Gastrocnemius medialis (tissue), 4 donors: Measurements from ENCODE around the gene PLCG2. TPM values are rescaled to one million over a fixed set of nuclear protein-coding genes. Genes with fewer than 3 reads are reported as not detected.

Source experiments
- ATAC-seq, 2 donors: fragments of 150-250 bp; one replicate each; pipeline ENCODE4 v1.9.1; 2016
- DNase-seq, 2 donors: peaks; one replicate each; pipeline ENCODE4 v3.0.0-alpha.2; 2019
- H3K27ac ChIP-seq, 4 donors: fragments of 200-600 bp; sonication (generic); 1 replicate in 1 of 4; 2 replicates in 3 of 4; pipeline ENCODE4 v1.5.1; 2016 to 2018; ENCODE audit warnings: mild to moderate bottlenecking in 2 of 4, moderate library complexity in 1 of 4
- H3K27me3 ChIP-seq, 3 donors: fragments of 200-600 bp; sonication (generic) in 2 of 3; 1 replicate in 1 of 3; 2 replicates in 2 of 3; pipeline versions ENCODE4 v1.5.1 to v1.6.0; 2016 to 2019; ENCODE audit warnings: mild to moderate bottlenecking in 1 of 3, moderate library complexity in 1 of 3
- H3K36me3 ChIP-seq, 2 donors: fragments of 200-600 bp; sonication (generic) in 1 of 2; one replicate each; pipeline ENCODE4 v1.5.1; 2017 to 2018
- H3K4me1 ChIP-seq, 2 donors: fragments of 200-600 bp; sonication (generic) in 1 of 2; one replicate each; pipeline ENCODE4 v1.5.1; 2016 to 2017; ENCODE audit warnings: mild to moderate bottlenecking in 2 of 2
- H3K4me3 ChIP-seq, 4 donors: fragments of 200-600 bp; sonication (generic) in 3 of 4; 1 replicate in 1 of 4; 2 replicates in 3 of 4; pipeline ENCODE4 v1.5.1; 2016 to 2019; ENCODE audit warnings: mild to moderate bottlenecking in 2 of 4
- H3K9me3 ChIP-seq, 3 donors: fragments of 200-600 bp; sonication (generic) in 2 of 3; 1 replicate in 1 of 3; 2 replicates in 2 of 3; pipeline ENCODE4 v1.5.1; 2016 to 2019
- POLR2A ChIP-seq, 2 donors: fragments of 450-650 bp; IDR thresholded peaks; one replicate each; pipeline ENCODE4 v1.6.1; 2017; ENCODE audit warnings: antibody characterized with exemption in 2 of 2, mild to moderate bottlenecking in 2 of 2, moderate library complexity in 2 of 2
- in situ Hi-C, 4 donors: fragments of 200-750 bp; cut with MboI; loops; one replicate each; pipeline versions ENCODE4 v1.15.0 to v1.8.0; 2017; ENCODE audit warnings: low sequenced_read_pairs in 4 of 4
- intact Hi-C: fragments of 100-400 bp; cut with DNase I; formaldehyde crosslinking; loops from one replicate; pipeline ENCODE4 v1.15.1; 2023; ENCODE audit warnings: low total_unique reads
- total RNA-seq, 4 donors: library from RNA; depleted of rRNA; stranded (reverse); fragments of >200 nt; gene quantifications; one replicate each; pipeline versions ENCODE4 v1.1.0 to v1.2.3, GENCODE V29; 2016
- TF ChIP-seq, protein P1 (sequence below), 5 experiments: fragments of 450-650 bp in 3 of 5; fragments of 200-600 bp in 2 of 5; sonication (generic) in 2 of 5; IDR thresholded peaks in 4 of 5; conservative IDR thresholded peaks in 1 of 5; 1 replicate in 4 of 5; 2 replicates in 1 of 5; pipeline ENCODE4 v1.5.1; 2016 to 2019; ENCODE audit warnings: antibody characterized with exemption in 5 of 5, mild to moderate bottlenecking in 3 of 5, moderate library complexity in 3 of 5

PLCG2 gene
- total RNA-seq, 4 donors from 2014 or later, result 1.8 to 3.0 (median 2.1) TPM

DNA sequence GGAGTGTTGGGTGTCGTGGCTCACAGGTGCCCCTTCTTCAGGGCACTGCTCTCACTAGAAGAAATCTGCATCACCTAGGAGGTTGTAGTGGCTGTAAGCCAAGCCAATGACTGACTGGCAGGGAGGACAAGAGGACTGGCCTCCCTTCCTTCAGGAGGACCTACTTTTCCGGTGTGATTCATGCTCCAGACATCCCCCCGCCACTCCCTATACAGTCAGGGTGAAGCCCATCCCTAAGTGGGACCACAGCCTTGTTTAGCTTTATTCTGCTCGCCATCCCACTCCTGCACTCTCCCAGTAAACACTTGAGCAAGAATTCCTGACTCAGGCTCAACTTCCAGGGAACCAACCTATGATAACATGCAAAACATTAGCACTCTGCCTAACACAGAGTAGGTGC is 67.0 kb downstream of the PLCG2 start:
- TF ChIP-seq, protein P1, sequence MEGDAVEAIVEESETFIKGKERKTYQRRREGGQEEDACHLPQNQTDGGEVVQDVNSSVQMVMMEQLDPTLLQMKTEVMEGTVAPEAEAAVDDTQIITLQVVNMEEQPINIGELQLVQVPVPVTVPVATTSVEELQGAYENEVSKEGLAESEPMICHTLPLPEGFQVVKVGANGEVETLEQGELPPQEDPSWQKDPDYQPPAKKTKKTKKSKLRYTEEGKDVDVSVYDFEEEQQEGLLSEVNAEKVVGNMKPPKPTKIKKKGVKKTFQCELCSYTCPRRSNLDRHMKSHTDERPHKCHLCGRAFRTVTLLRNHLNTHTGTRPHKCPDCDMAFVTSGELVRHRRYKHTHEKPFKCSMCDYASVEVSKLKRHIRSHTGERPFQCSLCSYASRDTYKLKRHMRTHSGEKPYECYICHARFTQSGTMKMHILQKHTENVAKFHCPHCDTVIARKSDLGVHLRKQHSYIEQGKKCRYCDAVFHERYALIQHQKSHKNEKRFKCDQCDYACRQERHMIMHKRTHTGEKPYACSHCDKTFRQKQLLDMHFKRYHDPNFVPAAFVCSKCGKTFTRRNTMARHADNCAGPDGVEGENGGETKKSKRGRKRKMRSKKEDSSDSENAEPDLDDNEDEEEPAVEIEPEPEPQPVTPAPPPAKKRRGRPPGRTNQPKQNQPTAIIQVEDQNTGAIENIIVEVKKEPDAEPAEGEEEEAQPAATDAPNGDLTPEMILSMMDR (IDR thresholded peaks at IDR 0.05 in 4 of 5, conservative IDR thresholded peaks at IDR 0.05 in 1 of 5), result no peak
- TF ChIP-seq POLR2A (IDR thresholded peaks at IDR 0.05), result no peak

GRCh38 chr16:81848306-81848853 is 69.3 kb downstream of the PLCG2 start:
- TF ChIP-seq, protein P1 (IDR thresholded peaks at IDR 0.05 in 4 of 5, conservative IDR thresholded peaks at IDR 0.05 in 1 of 5), result no peak
- TF ChIP-seq POLR2A (IDR thresholded peaks at IDR 0.05), result no peak
- in situ Hi-C loops (no loop called here), intact Hi-C loops (no loop called here)
- ATAC-seq, result no peak
- Histone ChIP-seq H3K4me1 (no peaks in the 10 kb centered on the region), H3K4me3 (no peak overlapping the region), H3K27me3 (no peaks in the 10 kb centered on the region), H3K9me3 (no peaks in the 10 kb centered on the region), H3K36me3 (no peaks in the 10 kb centered on the region), H3K27ac (no peak overlapping the region)
- no peak for DNase-seq

More for the DNA sequence above, 67.0 kb downstream of the PLCG2 start:
- ATAC-seq (no peak), DNase-seq (no peak)
- Histone ChIP-seq H3K27ac (no peak overlapping the region), H3K36me3 (no peaks in the 10 kb centered on the region), H3K4me1 (no peaks in the 10 kb centered on the region), H3K9me3 (no peaks in the 10 kb centered on the region), H3K4me3 (no peak overlapping the region), H3K27me3 (no peaks in the 10 kb centered on the region)
- in situ Hi-C loops, result no loop called here
- intact Hi-C loops, result no loop called here

DNA sequence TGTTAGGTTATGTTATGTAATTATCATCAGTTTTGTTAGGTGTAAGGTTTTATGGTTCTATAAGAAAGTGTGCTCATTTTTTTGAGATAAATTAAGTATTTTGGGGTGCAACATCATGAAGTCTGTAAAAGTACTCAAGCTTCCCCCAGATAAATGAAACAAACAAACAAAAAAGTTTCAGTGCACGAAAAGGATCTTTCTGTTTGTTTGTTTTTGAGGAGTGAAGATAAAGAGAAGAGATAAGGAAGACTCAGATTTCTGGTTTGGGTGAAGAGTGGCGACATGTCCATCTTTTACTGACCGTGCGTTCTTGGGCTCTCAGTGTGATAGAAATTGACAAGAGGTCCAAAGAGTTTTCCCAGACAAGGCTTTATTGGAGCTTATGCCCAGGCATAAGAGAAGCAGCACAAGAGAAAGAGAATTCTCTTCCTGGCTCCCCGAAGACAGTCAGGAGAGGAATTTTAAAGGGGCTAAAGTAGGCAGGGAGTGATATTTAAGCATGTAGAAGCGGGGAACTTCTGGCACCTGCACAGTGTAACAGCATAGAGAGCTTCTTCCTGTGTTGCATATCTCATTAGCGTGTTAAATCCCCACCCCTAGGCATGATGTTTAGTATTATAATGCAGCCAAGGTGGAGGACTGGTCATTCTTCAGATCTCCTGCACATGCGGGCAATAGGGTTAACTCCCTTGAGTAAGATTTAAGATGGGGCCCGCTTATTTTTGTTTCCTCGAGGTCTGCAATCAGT is 71.3 kb downstream of the PLCG2 start:
- H3K4me3 ChIP-seq, result no peak overlapping the region
- H3K27me3 ChIP-seq, result no peaks in the 10 kb centered on the region
- in situ Hi-C loops, result loop anchor here in 1 of 4 donors (10.0 kb wide), 1 partner anchor 56 kb away; no protein-coding TSS in a partner anchor
- H3K27ac ChIP-seq, result no peak overlapping the region
- H3K36me3 ChIP-seq, result no peaks in the 10 kb centered on the region
- TF ChIP-seq, protein P1 (IDR thresholded peaks at IDR 0.05 in 4 of 5, conservative IDR thresholded peaks at IDR 0.05 in 1 of 5), result no peak
- no peak for TF ChIP-seq POLR2A (IDR thresholded peaks at IDR 0.05)
- intact Hi-C loops, result no loop called here
- DNase-seq, result no peak
- H3K9me3 ChIP-seq, result no peaks in the 10 kb centered on the region
- H3K4me1 ChIP-seq, result no peaks in the 10 kb centered on the region
- no peak for ATAC-seq

DNA sequence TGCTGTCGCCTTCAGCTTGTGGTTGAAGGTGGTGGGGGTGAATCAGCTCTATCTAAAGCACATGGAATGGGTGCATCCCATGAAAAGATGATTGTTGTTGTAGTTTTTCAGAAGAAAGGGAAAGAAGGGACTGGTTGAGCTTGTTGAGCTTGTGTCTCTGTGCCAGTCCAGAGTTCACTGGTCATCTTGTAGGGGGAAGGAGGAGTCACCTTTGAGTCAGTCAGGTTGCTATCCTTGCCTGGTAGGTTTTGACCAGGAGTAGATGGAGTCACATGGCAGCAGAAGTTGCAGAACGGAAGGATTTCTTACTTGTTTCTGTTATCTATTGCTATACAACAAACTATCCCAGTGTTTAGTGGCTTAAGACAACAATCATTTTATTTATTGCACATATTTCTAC is 73.3 kb downstream of the PLCG2 start:
- in situ Hi-C loops (loop anchor here in 1 of 4 donors (10.0 kb wide), 1 partner anchor 58 kb away; no protein-coding TSS in a partner anchor), intact Hi-C loops (no loop called here)
- H3K27ac ChIP-seq, result no peak overlapping the region
- ATAC-seq, result no peak
- no peaks in the 10 kb centered on the region for H3K4me1 ChIP-seq
- no peaks in the 10 kb centered on the region for H3K9me3 ChIP-seq
- no peak for DNase-seq
- no peaks in the 10 kb centered on the region for H3K36me3 ChIP-seq
- H3K4me3 ChIP-seq, result no peak overlapping the region
- TF ChIP-seq POLR2A (IDR thresholded peaks at IDR 0.05), result no peak
- TF ChIP-seq, protein P1 (IDR thresholded peaks at IDR 0.05 in 4 of 5, conservative IDR thresholded peaks at IDR 0.05 in 1 of 5), result no peak
- H3K27me3 ChIP-seq, result no peaks in the 10 kb centered on the region
